Mucosa of rectum (tissue), 2 donors: ENCODE results near the gene HEPACAM2.

Source experiments
- H3K27ac ChIP-seq, 2 donors: one replicate each; pipeline ENCODE4 v1.7.0; 2013; ENCODE audit warnings: inconsistent platforms in 2 of 2, low read depth in 2 of 2, low read length in 2 of 2
- H3K27me3 ChIP-seq, 2 donors: one replicate each; pipeline ENCODE4 v1.7.0; 2013; ENCODE audit warnings: low read length in 2 of 2; ENCODE audit not compliant: control insufficient read depth in 2 of 2, insufficient read depth in 2 of 2
- H3K36me3 ChIP-seq, 2 donors: one replicate each; pipeline ENCODE4 v1.7.0; 2013; ENCODE audit warnings: low read length in 2 of 2; ENCODE audit not compliant: control insufficient read depth in 2 of 2, insufficient read depth in 2 of 2
- H3K4me1 ChIP-seq, 2 donors: one replicate each; pipeline ENCODE4 v1.7.0; 2013; ENCODE audit warnings: low read length in 2 of 2, mild to moderate bottlenecking in 1 of 2; ENCODE audit not compliant: control insufficient read depth in 2 of 2, insufficient read depth in 2 of 2
- H3K4me3 ChIP-seq, 2 donors: one replicate each; pipeline ENCODE4 v1.7.0; 2013; ENCODE audit warnings: low read length in 2 of 2
- H3K9ac ChIP-seq, 2 donors: one replicate each; pipeline ENCODE4 v1.7.0; 2013; ENCODE audit warnings: low read length in 2 of 2, low read depth in 1 of 2, mild to moderate bottlenecking in 1 of 2
- H3K9me3 ChIP-seq, 2 donors: one replicate each; pipeline ENCODE4 v1.7.0; 2013; ENCODE audit warnings: low read length in 2 of 2; ENCODE audit not compliant: control insufficient read depth in 2 of 2
- donor health status: healthy.
- donor health status: Normal muscosa, but diverticular disease.

The HEPACAM2 gene

DNA sequence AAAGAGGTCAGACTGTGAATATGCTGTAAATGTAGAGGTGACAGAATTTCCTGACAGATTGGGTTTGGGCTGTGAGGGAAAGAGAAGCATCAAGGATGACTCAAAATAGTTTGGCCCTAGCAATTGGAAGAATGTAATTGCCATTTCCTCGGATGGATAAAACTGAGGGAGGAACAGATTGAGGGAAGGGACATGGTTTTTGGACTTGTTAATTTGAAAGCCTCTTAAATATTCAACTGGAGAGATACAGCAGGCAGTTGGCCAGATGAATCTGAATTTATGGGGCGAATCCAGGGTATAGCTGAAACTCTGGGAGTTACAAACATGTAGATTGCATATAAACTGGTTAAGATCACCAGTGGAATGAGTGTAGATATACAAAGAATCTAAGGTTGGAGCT, 9.3 kb upstream of the HEPACAM2 start:
- H3K27ac ChIP-seq: no peak overlapping the region

DNA sequence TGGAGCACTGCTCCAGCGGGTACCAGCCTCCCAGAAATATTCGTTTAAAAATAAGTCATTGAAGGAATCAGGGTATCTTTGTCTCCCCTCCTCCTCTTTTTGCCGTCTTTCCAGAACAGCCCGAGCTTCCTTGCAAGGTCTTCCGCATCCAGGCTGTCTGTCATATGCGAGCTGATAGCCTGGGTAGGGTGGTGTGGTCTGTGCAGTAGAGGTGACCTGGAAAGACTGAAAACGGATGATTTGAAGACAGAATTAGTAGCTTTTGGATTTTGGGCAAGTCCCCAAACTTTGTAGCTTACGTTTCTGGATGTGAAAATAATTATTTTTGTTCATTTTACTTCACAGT, 6.4 kb upstream of the HEPACAM2 start:
- no peak overlapping the region for H3K27ac ChIP-seq
- peak overlapping the region; percentile 69 to 86 for H3K9ac ChIP-seq
- H3K4me3 ChIP-seq: peak overlapping the region; percentile 84 to 96
- peaks cover 3 to 11% of the 10 kb centered on the region in 2 donors for H3K4me1 ChIP-seq
- H3K36me3 ChIP-seq: no peaks in the 10 kb centered on the region
- H3K9me3 ChIP-seq: no peaks in the 10 kb centered on the region
- no peaks in the 10 kb centered on the region for H3K27me3 ChIP-seq

More for the DNA sequence above, 9.3 kb upstream of the HEPACAM2 start:
- no peaks in the 10 kb centered on the region for H3K36me3 ChIP-seq
- no peak overlapping the region for H3K4me3 ChIP-seq
- no peaks in the 10 kb centered on the region for H3K27me3 ChIP-seq
- H3K9me3 ChIP-seq: no peaks in the 10 kb centered on the region
- H3K9ac ChIP-seq: no peak overlapping the region
- H3K4me1 ChIP-seq: peaks cover 3 to 5% of the 10 kb centered on the region in 2 donors

DNA sequence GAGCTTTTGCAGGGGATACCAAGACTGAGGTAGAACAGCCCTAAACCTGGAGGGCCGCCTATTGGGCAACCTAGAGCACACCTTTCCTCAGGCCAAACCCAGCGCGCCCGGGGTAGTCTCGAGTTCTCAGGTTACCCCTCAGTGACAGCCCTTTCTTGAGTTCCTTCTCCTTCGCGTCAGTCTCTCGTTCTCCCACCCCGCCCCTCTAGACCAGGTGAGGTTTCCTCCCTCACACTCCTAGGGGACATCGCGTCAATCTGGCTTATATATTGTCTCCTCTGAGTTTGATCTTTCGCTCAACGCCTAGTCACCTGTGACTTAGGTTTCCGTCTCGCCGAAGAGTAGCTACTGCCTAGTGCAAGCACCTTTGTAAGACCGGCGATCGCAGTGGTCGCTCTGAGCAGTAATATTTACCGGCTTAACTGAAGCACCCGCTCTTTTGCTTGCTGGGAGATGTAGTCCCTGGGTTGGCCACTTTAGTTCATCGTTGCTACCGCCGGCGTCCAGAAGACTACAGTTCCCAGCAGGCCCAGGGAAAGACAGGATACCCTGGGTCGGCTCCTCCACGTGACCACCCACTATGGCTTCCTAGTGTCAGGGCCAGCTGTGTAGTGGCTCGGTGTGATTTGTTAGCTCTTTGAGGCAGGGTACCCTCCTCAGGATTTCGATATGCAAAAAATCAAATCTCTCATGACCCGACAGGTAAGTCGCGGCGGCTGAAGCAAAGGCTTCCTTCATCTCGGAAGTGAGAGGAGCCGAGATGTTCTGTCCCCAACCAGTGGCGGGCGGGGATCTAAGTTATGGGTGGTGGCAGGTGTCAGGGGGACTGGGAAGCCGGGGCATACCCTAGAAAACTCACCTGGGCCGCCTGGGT, 5.8 kb upstream of the HEPACAM2 start, which contains the start of gene VPS50:
Gene VPS50 (plus strand): TSS at position 568 of the 874 bp plus-strand sequence. CDS start 102 bp downstream, at position 670.
- Histone ChIP-seq H3K9me3 (no peaks in the 10 kb centered on the region), H3K4me3 (peak within 1 kb of the TSS; percentile 84 to 96), H3K27me3 (no peaks in the 10 kb centered on the region), H3K36me3 (no peaks in the 10 kb centered on the region), H3K9ac (peak within 1 kb of the TSS; percentile 76 to 86), H3K27ac (peak within 1 kb of the TSS; percentile 79), H3K4me1 (peaks cover 3 to 11% of the 10 kb centered on the region in 2 donors)

DNA sequence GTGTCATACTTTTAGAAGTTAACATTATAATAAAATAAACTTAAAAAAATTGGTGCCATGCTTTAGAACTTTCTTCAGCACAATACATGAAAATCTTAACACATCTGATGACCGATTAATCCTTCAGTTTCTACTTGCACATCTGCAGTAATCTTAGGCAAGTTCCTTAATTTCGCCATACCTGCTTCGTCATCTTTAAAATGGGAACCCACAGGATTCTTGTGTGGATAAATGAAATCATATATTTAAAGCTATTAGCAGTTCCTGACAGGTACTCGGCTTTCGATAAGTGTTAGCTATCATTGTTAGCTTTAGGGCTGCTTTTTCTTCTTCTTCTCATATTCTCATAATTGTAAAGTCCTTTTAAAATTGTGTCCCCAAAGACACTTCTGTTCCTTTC, 5.0 kb upstream of the HEPACAM2 start:
- H3K4me1 ChIP-seq: peaks cover 3 to 11% of the 10 kb centered on the region in 2 donors
- H3K27me3 ChIP-seq: no peaks in the 10 kb centered on the region
- H3K9me3 ChIP-seq: no peaks in the 10 kb centered on the region
- H3K27ac ChIP-seq: peak overlapping the region; percentile 79
- H3K4me3 ChIP-seq: peak overlapping the region; percentile 84 to 96
- peak overlapping the region; percentile 76 to 86 for H3K9ac ChIP-seq
- no peaks in the 10 kb centered on the region for H3K36me3 ChIP-seq

DNA sequence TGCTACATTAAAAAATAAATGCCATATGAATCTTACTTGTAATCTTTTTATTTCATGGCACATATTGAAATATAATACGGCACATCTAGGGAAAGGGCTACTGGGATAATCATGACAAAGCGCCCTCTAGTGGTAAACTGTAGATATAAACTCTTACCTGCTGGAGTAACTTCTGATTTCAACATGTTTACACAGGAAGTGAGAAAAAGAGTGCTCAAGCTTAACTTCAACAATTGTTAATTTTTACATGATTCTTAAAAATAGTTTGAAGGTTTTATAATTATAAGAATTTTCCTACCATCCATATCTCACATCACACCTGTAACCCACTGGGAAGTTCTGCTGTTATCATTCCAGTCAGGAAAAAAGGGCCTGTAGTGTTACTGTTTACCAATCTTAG, 2.0 kb upstream of the HEPACAM2 start:
- Histone ChIP-seq H3K27ac (no peak overlapping the region), H3K9me3 (no peaks in the 10 kb centered on the region), H3K36me3 (no peaks in the 10 kb centered on the region), H3K4me1 (peaks cover 3 to 11% of the 10 kb centered on the region in 2 donors), H3K9ac (no peak overlapping the region), H3K4me3 (no peak overlapping the region), H3K27me3 (no peaks in the 10 kb centered on the region)

DNA sequence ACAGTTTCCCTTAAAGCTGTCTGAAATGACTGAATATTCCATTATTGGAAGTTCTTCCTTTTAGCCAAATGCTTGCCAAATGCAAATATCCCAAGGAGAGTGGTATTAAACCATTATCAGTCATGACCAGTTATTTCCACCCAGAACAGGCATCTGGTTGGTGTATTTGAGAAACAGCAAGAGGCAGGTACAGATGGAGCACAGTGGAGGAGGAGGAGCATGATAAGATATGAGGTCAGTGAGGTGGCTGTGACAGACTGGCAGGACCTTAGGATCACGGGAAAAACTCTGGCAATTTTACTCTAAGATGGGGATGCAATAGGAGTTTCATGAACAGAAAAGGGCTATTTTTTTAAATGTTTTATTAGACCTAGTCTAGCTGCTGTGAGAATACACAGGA, 6.4 kb downstream of the HEPACAM2 start:
- H3K9me3 ChIP-seq: no peaks in the 10 kb centered on the region
- H3K9ac ChIP-seq: no peak overlapping the region
- no peak overlapping the region for H3K4me3 ChIP-seq
- peaks cover 0 to 6% of the 10 kb centered on the region in 2 donors for H3K4me1 ChIP-seq
- peaks cover 0 to 4% of the 10 kb centered on the region in 2 donors for H3K27me3 ChIP-seq
- no peaks in the 10 kb centered on the region for H3K36me3 ChIP-seq
- H3K27ac ChIP-seq: peak overlapping the region in 1 of 2 donors; percentile 19

DNA sequence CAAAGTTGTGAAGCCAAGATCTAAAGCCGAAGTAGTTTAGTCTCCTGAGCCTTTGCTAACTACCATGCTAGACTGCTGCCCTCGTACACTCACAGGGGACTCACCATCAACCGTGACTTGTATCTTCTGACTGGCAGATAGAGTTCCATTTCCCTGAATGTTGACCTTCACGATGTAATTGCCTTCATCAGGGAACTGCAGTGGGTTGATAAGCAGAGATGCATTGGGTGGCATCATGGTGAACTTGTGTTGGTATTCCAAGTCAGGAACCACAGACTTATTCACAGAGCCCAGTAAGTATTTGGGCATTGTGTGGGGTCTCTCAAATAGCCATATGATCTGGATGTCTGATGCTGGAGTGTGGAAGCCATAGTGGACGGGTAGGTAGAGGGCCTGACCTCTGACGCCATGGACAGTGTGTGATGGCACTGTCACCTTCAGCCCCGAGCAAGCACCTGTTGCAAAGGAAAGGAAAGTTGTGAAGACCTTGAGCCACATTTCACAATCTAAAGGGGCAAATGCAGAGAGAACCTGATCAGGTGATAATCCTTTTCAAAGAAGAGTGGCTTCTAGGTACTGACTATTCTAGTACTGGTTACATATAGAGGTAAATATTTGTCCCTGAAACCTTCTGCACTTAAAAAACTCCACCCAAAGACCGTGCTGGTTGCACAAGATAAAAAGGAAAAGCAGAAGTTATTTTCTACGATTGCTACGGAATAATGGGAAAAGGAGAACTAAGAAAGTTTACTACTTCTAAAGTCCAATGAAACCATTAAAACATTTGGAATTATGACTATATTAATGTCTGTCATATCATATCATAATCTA, 7.1 kb downstream of the HEPACAM2 start:
- peak overlapping the region; percentile 26 to 56 for H3K4me3 ChIP-seq
- H3K4me1 ChIP-seq: peaks cover 0 to 6% of the 10 kb centered on the region in 2 donors
- no peaks in the 10 kb centered on the region for H3K9me3 ChIP-seq
- H3K36me3 ChIP-seq: no peaks in the 10 kb centered on the region
- H3K9ac ChIP-seq: no peak overlapping the region
- peaks cover 0 to 4% of the 10 kb centered on the region in 2 donors for H3K27me3 ChIP-seq
- peak overlapping the region; percentile 16 to 33 for H3K27ac ChIP-seq

DNA sequence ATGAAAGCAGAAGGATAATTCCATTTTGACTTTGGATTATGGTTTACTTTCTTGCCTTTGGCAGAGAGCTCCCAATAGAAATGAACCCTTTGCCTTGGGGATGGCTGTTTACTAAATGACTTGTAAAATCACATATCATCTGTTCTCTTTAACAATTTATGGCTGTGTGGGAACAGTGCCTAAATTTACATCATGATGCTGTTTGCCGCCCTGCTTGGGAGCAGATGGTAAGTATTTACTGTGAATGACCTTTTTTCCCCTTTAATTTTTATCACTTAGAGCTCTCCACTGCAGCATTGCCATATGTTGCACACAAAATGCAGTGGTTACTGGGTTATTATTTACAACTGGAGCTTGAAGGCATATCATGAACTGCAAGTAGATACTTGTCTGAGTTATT, 13.4 kb downstream of the HEPACAM2 start:
- H3K36me3 ChIP-seq: peaks cover 0 to 3% of the 10 kb centered on the region in 2 donors

DNA sequence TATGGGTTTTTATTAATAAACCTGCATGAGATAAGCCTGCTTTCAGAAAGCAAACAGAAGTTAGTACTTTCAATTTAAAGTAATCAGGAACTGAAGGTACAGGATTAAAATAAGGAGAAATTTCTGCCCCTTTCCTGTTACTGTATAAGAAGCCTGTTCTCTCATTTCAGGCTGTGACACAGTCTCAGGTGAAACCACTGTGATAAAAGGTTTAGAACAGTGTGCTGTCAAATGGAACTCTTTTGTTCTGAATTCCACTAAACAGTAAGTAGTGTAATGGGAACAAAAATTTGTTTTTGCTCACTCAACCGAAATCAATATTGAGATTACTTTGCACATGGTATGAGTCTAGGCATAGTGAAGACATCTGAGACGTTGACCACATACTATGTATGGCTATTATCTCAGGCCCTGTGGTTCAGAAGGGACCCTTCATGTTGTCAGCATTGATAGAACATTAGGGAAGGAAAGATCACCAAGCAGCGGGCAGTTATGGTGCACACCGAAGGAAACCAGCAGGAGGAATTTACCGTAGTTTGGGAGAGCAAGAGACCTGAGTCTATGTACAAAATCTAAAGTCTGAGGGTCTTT, 14.9 kb downstream of the HEPACAM2 start:
- H3K27me3 ChIP-seq: no peaks in the 10 kb centered on the region
- no peaks in the 10 kb centered on the region for H3K9me3 ChIP-seq
- peak overlapping the region in 1 of 2 donors; percentile 14 for H3K27ac ChIP-seq
- H3K4me3 ChIP-seq: no peak overlapping the region
- peaks cover 0 to 3% of the 10 kb centered on the region in 2 donors for H3K36me3 ChIP-seq
- peaks cover 0 to 2% of the 10 kb centered on the region in 2 donors for H3K4me1 ChIP-seq
- H3K9ac ChIP-seq: no peak overlapping the region

More for the DNA sequence above, 13.4 kb downstream of the HEPACAM2 start:
- H3K27me3 ChIP-seq: no peaks in the 10 kb centered on the region
- no peak overlapping the region for H3K9ac ChIP-seq
- no peak overlapping the region for H3K4me3 ChIP-seq
- no peak overlapping the region for H3K27ac ChIP-seq
- H3K9me3 ChIP-seq: no peaks in the 10 kb centered on the region
- peaks cover 0 to 5% of the 10 kb centered on the region in 2 donors for H3K4me1 ChIP-seq
